Keratinocyte (primary cell): ENCODE results near the gene TBC1D22B. TPM values are rescaled to one million over a fixed set of nuclear protein-coding genes. Genes with fewer than 3 reads are reported as not detected.

Source experiments
- DNase-seq: peaks from one replicate; pipeline ENCODE4 v3.0.0-alpha.2; 2011; ENCODE audit warnings: low read depth, missing footprints, low spot score
- FAIRE-seq: peaks from 2 replicates; lab custom pipeline; 2011; peaks lifted over from hg19 to GRCh38; lab: Jason Lieb, UNC
- H2AFZ ChIP-seq: 2 replicates; pipeline ENCODE4 v1.6.0; 2012; ENCODE audit warnings: low read length, control low read depth, inconsistent platforms; ENCODE audit not compliant: control insufficient read depth
- H3K27ac ChIP-seq: 2 replicates; pipeline ENCODE4 v1.5.1; 2011; ENCODE audit warnings: low read length; ENCODE audit not compliant: control insufficient read depth, insufficient read depth
- H3K27me3 ChIP-seq: 3 replicates; pipeline ENCODE4 v1.6.0; 2011; ENCODE audit warnings: low read length; ENCODE audit not compliant: control insufficient read depth, insufficient read depth; ENCODE audit errors: extremely low read depth
- H3K36me3 ChIP-seq, 2 experiments: 2 replicates in 1 of 2; 3 replicates in 1 of 2; pipeline ENCODE4 v1.5.1; 2011; ENCODE audit warnings: low read length in 2 of 2, mild to moderate bottlenecking in 1 of 2; ENCODE audit not compliant: control insufficient read depth in 2 of 2, insufficient read depth in 2 of 2; ENCODE audit errors: extremely low read depth in 1 of 2
- H3K4me1 ChIP-seq: 3 replicates; pipeline ENCODE4 v1.5.1; 2011; ENCODE audit warnings: low read length; ENCODE audit not compliant: control insufficient read depth, insufficient read depth; ENCODE audit errors: extremely low read depth
- H3K4me2 ChIP-seq: 3 replicates; pipeline ENCODE4 v1.6.0; 2011; ENCODE audit warnings: low read depth, low read length; ENCODE audit not compliant: control insufficient read depth, insufficient read depth; ENCODE audit errors: extremely low read depth
- H3K4me3 ChIP-seq, 3 experiments: fragments of 200-600 bp in 1 of 3; sonication (generic) in 1 of 3; 2 replicates in 2 of 3; 3 replicates in 1 of 3; pipeline ENCODE4 v1.5.1; 2011 to 2016; ENCODE audit warnings: low read length in 3 of 3, mild to moderate bottlenecking in 3 of 3, control low read depth in 2 of 3, inconsistent platforms in 1 of 3, low read depth in 1 of 3, mixed read lengths in 1 of 3, mixed run types in 1 of 3, moderate library complexity in 1 of 3; ENCODE audit not compliant: control insufficient read depth in 2 of 3, insufficient read depth in 2 of 3; ENCODE audit errors: extremely low read depth in 1 of 3
- H3K79me2 ChIP-seq: 2 replicates; pipeline ENCODE4 v1.6.0; 2012; ENCODE audit warnings: low read length; ENCODE audit not compliant: control insufficient read depth, insufficient read depth
- H3K9ac ChIP-seq: 3 replicates; pipeline ENCODE4 v1.6.0; 2011; ENCODE audit warnings: low read length; ENCODE audit not compliant: control insufficient read depth, insufficient read depth; ENCODE audit errors: extremely low read depth
- H3K9me1 ChIP-seq: 3 replicates; pipeline ENCODE4 v1.6.0; 2011; ENCODE audit warnings: low read length; ENCODE audit not compliant: control insufficient read depth, insufficient read depth; ENCODE audit errors: extremely low read depth
- H3K9me3 ChIP-seq: 2 replicates; pipeline ENCODE4 v1.5.1; 2012; ENCODE audit warnings: low read depth, low read length; ENCODE audit not compliant: control insufficient read depth
- H4K20me1 ChIP-seq: 3 replicates; pipeline ENCODE4 v1.6.0; 2011; ENCODE audit warnings: low read length; ENCODE audit not compliant: control insufficient read depth, insufficient read depth; ENCODE audit errors: extremely low read depth
- EZH2 ChIP-seq: IDR thresholded peaks from one replicate; pipeline ENCODE4 v1.6.1; 2012; ENCODE audit warnings: inconsistent platforms, mild to moderate bottlenecking, low read length, moderate library complexity
- dilution Hi-C: fragments of 300-500 bp; cut with MboI; formaldehyde crosslinking; loops from one replicate; pipeline ENCODE4 v1.7.0; 2020; ENCODE audit warnings: low sequenced_read_pairs; ENCODE audit not compliant: extremely low pct_ligation_motif_present
- polyA plus RNA-seq, 5 experiments: library from polyadenylated mRNA; depleted of rRNA in 3 of 5; stranded (reverse) in 3 of 5; stranded (forward) in 1 of 5; unstranded in 1 of 5; fragments of >200 nt; gene quantifications; 1 replicate in 1 of 5; 2 replicates in 3 of 5; 3 replicates in 1 of 5; pipeline versions ENCODE4 v1.2.1 to v1.2.3, GENCODE V29; 2011 to 2012; ENCODE audit warnings: missing spikeins in 2 of 5, low read depth in 1 of 5, low replicate concordance in 1 of 5
- TF ChIP-seq, protein P1 (sequence below), 3 experiments: IDR thresholded peaks in 1 of 3; conservative IDR thresholded peaks in 1 of 3; optimal IDR thresholded peaks in 1 of 3; 2 replicates in 2 of 3; 3 replicates in 1 of 3; pipeline versions ENCODE3 to v1.5.1; 2011; ENCODE audit warnings: low read length in 3 of 3, mild to moderate bottlenecking in 3 of 3, moderate library complexity in 2 of 3, control low read depth in 1 of 3, inconsistent platforms in 1 of 3; ENCODE audit not compliant: insufficient read depth in 2 of 3; ENCODE audit errors: extremely low read depth in 1 of 3

TBC1D22B gene
- polyA plus RNA-seq, 1 donor (not counting 4 experiments of a cell fraction or from before 2014, with no cell fraction given) = 5.9 TPM

DNA sequence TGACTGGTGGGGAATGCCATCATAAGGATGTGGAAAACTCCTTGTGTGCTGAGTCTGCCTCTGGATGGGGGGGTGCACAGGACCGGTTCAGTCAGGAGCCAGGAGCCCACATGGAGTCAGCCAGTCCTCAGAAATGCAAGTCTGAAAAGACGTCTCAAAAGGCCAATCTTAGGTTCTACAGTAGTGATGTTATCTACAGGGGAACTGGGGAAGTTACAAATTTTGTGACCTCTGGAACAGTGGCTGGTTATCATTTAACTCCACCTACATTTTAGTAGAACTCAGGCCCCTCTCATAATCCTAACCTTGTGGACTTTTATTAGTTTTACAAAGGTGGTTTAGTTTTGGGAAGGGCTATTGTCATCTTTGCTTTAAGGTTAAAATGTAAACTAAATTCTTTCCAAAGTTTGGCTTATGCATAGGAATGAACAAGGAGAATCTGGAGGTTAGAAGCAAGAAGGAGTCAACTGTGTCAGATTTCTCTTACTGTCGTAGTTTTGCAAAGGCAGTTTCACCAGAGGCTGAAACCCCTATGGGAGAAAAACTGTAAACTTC, 13.7 kb upstream of the TBC1D22B start:
- Histone ChIP-seq H3K9me3 (no peaks in the 10 kb centered on the region), H3K27me3 (no peaks in the 10 kb centered on the region), H3K79me2 (no peaks in the 10 kb centered on the region), H3K36me3 (no peaks in the 10 kb centered on the region), H3K4me2 (no peak overlapping the region), H3K4me3 (no peak overlapping the region), H3K27ac (peak overlapping the region; percentile 71), H3K9ac (no peak overlapping the region), H3K9me1 (no peaks in the 10 kb centered on the region), H3K4me1 (peaks cover 52% of the 10 kb centered on the region), H4K20me1 (no peaks in the 10 kb centered on the region), H2AFZ (no peak overlapping the region)
- dilution Hi-C loops = no loop called here
- DNase-seq = no peak
- TF ChIP-seq, protein P1, sequence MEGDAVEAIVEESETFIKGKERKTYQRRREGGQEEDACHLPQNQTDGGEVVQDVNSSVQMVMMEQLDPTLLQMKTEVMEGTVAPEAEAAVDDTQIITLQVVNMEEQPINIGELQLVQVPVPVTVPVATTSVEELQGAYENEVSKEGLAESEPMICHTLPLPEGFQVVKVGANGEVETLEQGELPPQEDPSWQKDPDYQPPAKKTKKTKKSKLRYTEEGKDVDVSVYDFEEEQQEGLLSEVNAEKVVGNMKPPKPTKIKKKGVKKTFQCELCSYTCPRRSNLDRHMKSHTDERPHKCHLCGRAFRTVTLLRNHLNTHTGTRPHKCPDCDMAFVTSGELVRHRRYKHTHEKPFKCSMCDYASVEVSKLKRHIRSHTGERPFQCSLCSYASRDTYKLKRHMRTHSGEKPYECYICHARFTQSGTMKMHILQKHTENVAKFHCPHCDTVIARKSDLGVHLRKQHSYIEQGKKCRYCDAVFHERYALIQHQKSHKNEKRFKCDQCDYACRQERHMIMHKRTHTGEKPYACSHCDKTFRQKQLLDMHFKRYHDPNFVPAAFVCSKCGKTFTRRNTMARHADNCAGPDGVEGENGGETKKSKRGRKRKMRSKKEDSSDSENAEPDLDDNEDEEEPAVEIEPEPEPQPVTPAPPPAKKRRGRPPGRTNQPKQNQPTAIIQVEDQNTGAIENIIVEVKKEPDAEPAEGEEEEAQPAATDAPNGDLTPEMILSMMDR (optimal IDR thresholded peaks at IDR 0.05 in 1 of 3, IDR thresholded peaks at IDR 0.05 in 1 of 3, conservative IDR thresholded peaks at IDR 0.05 in 1 of 3; ENCODE audit: extremely low read depth in 1 of 3, insufficient read depth in 2 of 3, low read length in 3 of 3) = no peak
- TF ChIP-seq EZH2 = no peak
- no peak for FAIRE-seq

DNA sequence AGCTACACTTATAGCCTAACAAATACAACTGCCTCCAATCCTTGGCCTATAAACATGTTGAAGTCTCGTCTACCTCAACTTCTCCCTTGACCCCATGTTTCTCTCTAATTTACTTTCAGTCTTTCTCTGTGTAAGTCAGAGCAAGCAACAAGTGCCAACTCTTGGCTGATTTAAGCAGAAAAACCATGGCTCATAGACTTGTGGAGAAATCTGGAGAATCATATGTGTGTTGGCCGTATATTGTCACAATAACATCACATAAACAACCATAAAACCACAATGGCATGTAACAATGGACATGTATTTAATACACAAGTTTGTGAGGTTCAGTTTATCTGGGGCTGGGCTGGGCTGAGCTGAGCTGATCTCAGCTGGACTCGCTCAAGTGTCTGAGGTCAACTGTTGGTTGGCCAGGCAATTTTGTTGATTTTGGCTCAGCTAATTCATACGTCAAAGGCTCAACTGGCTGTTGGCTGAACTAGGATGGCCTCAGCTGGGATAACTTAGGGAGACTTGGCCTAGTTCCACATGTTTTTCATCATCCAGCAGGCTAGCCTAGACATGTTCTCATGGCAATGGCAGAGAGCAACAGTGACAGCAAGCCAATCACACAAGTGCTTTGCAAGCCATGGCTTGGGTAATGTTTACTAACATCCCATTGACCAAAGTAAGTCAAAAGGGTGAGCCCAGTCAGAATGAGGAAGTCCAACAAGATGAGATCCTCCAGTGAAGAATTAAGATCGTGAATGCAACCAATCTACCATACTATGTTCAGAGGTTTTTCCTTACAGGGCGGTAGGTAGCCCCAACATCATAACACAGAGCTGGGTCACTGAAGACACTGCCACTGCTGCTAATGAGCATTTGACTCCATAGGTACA, 12.9 kb upstream of the TBC1D22B start:
- Histone ChIP-seq H3K9me1 (no peaks in the 10 kb centered on the region), H3K4me2 (peak overlapping the region; percentile 39), H3K4me1 (peaks cover 49% of the 10 kb centered on the region), H3K27me3 (no peaks in the 10 kb centered on the region), H3K9ac (no peak overlapping the region), H3K27ac (peak overlapping the region; percentile 59), H3K4me3 (peak overlapping the region in 1 of 3 experiments; percentile 9), H3K36me3 (no peaks in the 10 kb centered on the region), H4K20me1 (no peaks in the 10 kb centered on the region), H2AFZ (no peak overlapping the region), H3K9me3 (no peaks in the 10 kb centered on the region), H3K79me2 (no peaks in the 10 kb centered on the region)
- FAIRE-seq (peak; percentile 87), DNase-seq (peak; percentile 97)
- dilution Hi-C loops = no loop called here
- TF ChIP-seq, protein P1 (optimal IDR thresholded peaks at IDR 0.05 in 1 of 3, IDR thresholded peaks at IDR 0.05 in 1 of 3, conservative IDR thresholded peaks at IDR 0.05 in 1 of 3; ENCODE audit: extremely low read depth in 1 of 3, insufficient read depth in 2 of 3, low read length in 3 of 3) = no peak
- no peak for TF ChIP-seq EZH2
